Measurements from ENCODE around the gene ZNF182.
"Not testable (repeated sequence)": the region's sequence is repeated elsewhere in the genome, so short reads cannot be mapped to it uniquely, and the experiment has no call there.

Gene ZNF182

DNA sequence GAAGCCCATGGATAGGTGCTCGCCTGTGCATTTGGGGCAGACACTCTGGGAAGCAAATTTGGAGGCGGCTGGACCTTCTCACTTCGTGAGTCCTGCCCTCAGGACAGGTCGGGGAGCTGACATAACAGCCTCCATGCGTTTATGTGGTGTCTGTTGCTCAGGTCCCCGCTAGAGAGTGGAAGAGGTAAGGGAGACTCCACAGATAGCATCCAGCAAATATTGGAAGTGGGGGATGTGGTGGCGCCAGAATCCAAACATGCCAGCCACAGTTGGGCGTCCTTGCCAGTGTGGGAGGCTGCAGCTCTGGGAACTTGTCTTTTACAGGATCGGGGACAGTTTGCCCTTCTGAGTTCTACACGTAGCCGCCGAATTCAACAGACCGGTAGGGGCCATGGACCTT is 47.8 kb downstream of the ZNF182 start:
- Histone ChIP-seq H3K27me3 (ENCODE audit: control insufficient read depth, insufficient read depth, low read length) (no peaks in the 10 kb centered on the region), H3K27ac (ENCODE audit: low read depth, low read length) (no peak overlapping the region), H3K9me3 (ENCODE audit: control insufficient read depth, insufficient read depth, low read depth, low read length) (peaks cover 33% of the 10 kb centered on the region), H3K36me3 (ENCODE audit: control insufficient read depth, insufficient read depth, low read length) (no peaks in the 10 kb centered on the region), H3K9ac (ENCODE audit: low read length) (no peak overlapping the region), H3K4me3 (ENCODE audit: low read depth, low read length) (no peak overlapping the region), H3K4me1 (ENCODE audit: control insufficient read depth, insufficient read depth, low read length) (no peaks in the 10 kb centered on the region)

DNA sequence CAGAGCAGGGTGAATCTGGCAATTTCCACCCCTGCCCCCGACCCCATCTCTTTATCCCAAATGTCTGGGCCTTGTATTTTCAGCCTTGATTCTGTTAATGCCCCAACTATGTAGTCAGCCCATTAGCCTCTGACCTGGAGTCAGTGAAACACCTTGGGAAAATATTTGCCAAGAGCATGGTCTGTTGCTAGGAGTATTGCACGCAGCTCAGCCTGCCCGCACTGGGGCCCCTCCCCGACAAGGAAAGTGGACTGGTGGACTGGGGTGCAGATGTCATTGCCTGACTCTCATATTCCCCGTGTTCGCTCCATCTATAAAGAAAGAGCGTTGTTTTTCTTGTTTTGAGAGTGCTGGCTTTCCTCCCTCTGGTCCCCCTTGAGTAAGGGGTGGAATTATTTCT is 48.5 kb downstream of the ZNF182 start:
- not testable (repeated sequence) for H3K36me3 ChIP-seq (ENCODE audit: control insufficient read depth, insufficient read depth, low read length); H3K9ac ChIP-seq (ENCODE audit: low read length); H3K4me1 ChIP-seq (ENCODE audit: control insufficient read depth, insufficient read depth, low read length); H3K4me3 ChIP-seq (ENCODE audit: low read depth, low read length); H3K27me3 ChIP-seq (ENCODE audit: control insufficient read depth, insufficient read depth, low read length); H3K27ac ChIP-seq (ENCODE audit: low read depth, low read length)
- H3K9me3 ChIP-seq (ENCODE audit: control insufficient read depth, insufficient read depth, low read depth, low read length) = peaks cover 27% of the 10 kb centered on the region

- no peak overlapping the region for H3K4me3 ChIP-seq (ENCODE audit: low read depth, low read length)
- no peak overlapping the region for H3K9ac ChIP-seq (ENCODE audit: low read length)
Measured at GRCh38 chrX:47941423-47941822, 62.4 kb downstream of the ZNF182 start.

DNA sequence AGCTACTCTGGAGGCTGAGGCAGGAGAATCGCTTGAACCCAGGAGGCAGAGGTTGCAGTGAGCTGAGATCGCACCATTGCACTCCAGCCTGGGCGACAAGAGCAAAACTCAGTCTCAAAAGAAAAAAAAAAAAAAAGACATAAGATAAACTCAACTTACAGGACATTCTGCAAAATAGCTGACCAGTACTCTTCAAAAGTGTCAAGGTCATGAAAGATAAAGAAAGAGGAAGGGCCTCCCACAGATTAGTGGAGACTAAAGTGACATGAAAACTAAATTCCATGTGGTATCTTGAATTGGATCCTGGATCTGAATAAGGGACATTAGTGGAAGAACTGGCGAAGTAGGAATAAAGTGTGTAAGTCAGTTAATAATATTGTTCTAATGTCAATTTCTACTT is 63.3 kb downstream of the ZNF182 start:
- H3K36me3 ChIP-seq (ENCODE audit: control insufficient read depth, insufficient read depth, low read length) = no peaks in the 10 kb centered on the region
- H3K9me3 ChIP-seq (ENCODE audit: control insufficient read depth, insufficient read depth, low read depth, low read length) = peaks cover 29% of the 10 kb centered on the region
- no peak overlapping the region for H3K27ac ChIP-seq (ENCODE audit: low read depth, low read length)
- H3K4me3 ChIP-seq (ENCODE audit: low read depth, low read length) = no peak overlapping the region
- H3K27me3 ChIP-seq (ENCODE audit: control insufficient read depth, insufficient read depth, low read length) = no peaks in the 10 kb centered on the region
- H3K4me1 ChIP-seq (ENCODE audit: control insufficient read depth, insufficient read depth, low read length) = 0 out of 2 replicates have a peak, but pooled peaks cover 7% of the 10 kb centered on the region
- H3K9ac ChIP-seq (ENCODE audit: low read length) = no peak overlapping the region

More at GRCh38 chrX:47941423-47941822, 62.4 kb downstream of the ZNF182 start:
- Histone ChIP-seq H3K4me1 (ENCODE audit: control insufficient read depth, insufficient read depth, low read length) (no peaks in the 10 kb centered on the region), H3K36me3 (ENCODE audit: control insufficient read depth, insufficient read depth, low read length) (no peaks in the 10 kb centered on the region), H3K27ac (ENCODE audit: low read depth, low read length) (no peak overlapping the region), H3K9me3 (ENCODE audit: control insufficient read depth, insufficient read depth, low read depth, low read length) (peaks cover 29% of the 10 kb centered on the region), H3K27me3 (ENCODE audit: control insufficient read depth, insufficient read depth, low read length) (no peaks in the 10 kb centered on the region)

DNA sequence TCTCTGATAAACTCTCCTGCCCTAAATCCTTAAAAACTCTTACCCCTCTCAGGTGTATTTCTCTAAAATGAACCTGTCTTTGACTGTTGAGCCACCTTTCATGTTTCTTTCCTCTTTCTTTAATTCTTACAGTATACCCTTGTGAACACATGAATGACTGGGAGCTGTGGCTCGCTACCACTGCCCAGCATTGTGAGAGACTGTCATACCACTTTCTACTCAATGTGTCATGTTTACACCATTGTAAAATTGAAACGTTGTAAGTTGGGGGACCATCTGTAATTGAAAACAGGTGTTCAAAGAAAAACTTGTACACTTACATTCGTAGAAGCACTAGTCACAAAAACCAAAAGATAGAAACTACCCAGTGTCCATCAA is 66.9 kb downstream of the ZNF182 start:
- H3K27me3 ChIP-seq (ENCODE audit: control insufficient read depth, insufficient read depth, low read length) = no peaks in the 10 kb centered on the region
- no peak overlapping the region for H3K9ac ChIP-seq (ENCODE audit: low read length)
- no peaks in the 10 kb centered on the region for H3K36me3 ChIP-seq (ENCODE audit: control insufficient read depth, insufficient read depth, low read length)
- 0 out of 2 replicates have a peak, but pooled peaks cover 7% of the 10 kb centered on the region for H3K4me1 ChIP-seq (ENCODE audit: control insufficient read depth, insufficient read depth, low read length)
- no peak overlapping the region for H3K27ac ChIP-seq (ENCODE audit: low read depth, low read length)
- peaks cover 6% of the 10 kb centered on the region for H3K9me3 ChIP-seq (ENCODE audit: control insufficient read depth, insufficient read depth, low read depth, low read length)
- 0 out of 2 replicates have a peak overlapping the region, but pooled peaks have one; percentile 17 for H3K4me3 ChIP-seq (ENCODE audit: low read depth, low read length)

DNA sequence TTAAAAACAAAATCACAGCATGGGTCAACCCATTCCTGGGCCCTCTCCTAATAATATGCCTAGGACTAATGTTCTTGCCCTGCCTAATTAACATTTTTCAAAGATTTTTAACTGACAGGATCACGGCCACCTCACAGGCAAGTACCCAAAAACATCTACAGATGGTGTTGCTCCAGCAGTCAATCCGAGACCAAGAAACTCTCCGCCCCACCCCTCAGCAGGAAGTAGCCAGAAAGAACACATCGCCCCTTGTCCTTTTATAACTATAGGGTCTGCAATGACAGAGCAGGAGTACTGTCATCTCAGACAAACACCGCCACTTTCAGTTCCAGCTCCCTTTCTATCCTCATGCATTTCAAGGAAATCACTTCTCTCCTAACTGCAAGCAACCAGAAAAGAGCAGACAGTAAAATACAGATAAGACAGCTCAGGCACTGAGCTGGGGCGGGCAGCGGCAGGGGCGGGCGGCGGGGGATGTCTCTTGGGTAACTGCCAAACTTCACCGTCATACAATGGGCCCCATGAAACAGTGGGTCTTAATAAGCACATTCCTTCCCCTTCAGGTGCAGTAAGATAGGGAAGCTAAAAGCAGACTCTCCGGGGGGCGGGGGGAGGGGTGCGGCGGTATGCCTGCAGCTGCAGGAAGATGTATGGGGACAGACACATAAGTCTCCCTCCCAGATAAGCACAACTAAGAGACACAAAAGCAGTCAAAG is 67.4 kb downstream of the ZNF182 start:
- Histone ChIP-seq H3K36me3 (ENCODE audit: control insufficient read depth, insufficient read depth, low read length) (no peaks in the 10 kb centered on the region), H3K27me3 (ENCODE audit: control insufficient read depth, insufficient read depth, low read length) (no peaks in the 10 kb centered on the region), H3K4me3 (ENCODE audit: low read depth, low read length) (peak overlapping the region; percentile 17; the same call in 1 of the 2 replicates), H3K9ac (ENCODE audit: low read length) (no peak overlapping the region), H3K4me1 (ENCODE audit: control insufficient read depth, insufficient read depth, low read length) (0 out of 2 replicates have a peak, but pooled peaks cover 7% of the 10 kb centered on the region), H3K27ac (ENCODE audit: low read depth, low read length) (no peak overlapping the region), H3K9me3 (ENCODE audit: control insufficient read depth, insufficient read depth, low read depth, low read length) (peaks cover 6% of the 10 kb centered on the region)

GRCh38 chrX:47933946-47934345 is 69.8 kb downstream of the ZNF182 start:
- H3K9me3 ChIP-seq (ENCODE audit: control insufficient read depth, insufficient read depth, low read depth, low read length) = peaks cover 12% of the 10 kb centered on the region
- H3K9ac ChIP-seq (ENCODE audit: low read length) = no peak overlapping the region
- H3K27me3 ChIP-seq (ENCODE audit: control insufficient read depth, insufficient read depth, low read length) = no peaks in the 10 kb centered on the region
- H3K27ac ChIP-seq (ENCODE audit: low read depth, low read length) = no peak overlapping the region
- H3K4me1 ChIP-seq (ENCODE audit: control insufficient read depth, insufficient read depth, low read length) = 0 out of 2 replicates have a peak, but pooled peaks cover 7% of the 10 kb centered on the region
- no peak overlapping the region for H3K4me3 ChIP-seq (ENCODE audit: low read depth, low read length)
- H3K36me3 ChIP-seq (ENCODE audit: control insufficient read depth, insufficient read depth, low read length) = no peaks in the 10 kb centered on the region

DNA sequence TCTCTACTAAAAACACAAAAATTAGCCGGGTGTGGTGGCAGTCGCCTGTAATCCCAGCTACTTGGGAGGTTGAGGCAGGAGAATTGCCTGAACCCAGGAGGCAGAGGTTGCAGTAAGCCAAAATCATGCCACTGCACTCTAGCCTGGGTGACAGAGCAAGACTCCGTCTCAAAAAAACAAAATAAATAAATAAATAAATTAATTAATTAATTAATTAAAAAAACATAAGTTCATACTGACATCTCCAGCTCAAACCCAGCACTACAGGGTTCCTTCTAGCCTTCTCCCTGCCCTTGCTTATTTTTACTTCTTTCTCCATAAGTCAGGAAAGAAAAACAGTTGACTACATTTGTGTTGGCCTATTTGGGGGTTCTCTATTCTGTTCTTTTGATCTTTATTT is 71.8 kb downstream of the ZNF182 start:
- H3K4me1 ChIP-seq (ENCODE audit: control insufficient read depth, insufficient read depth, low read length); H3K36me3 ChIP-seq (ENCODE audit: control insufficient read depth, insufficient read depth, low read length): not testable (repeated sequence)

DNA sequence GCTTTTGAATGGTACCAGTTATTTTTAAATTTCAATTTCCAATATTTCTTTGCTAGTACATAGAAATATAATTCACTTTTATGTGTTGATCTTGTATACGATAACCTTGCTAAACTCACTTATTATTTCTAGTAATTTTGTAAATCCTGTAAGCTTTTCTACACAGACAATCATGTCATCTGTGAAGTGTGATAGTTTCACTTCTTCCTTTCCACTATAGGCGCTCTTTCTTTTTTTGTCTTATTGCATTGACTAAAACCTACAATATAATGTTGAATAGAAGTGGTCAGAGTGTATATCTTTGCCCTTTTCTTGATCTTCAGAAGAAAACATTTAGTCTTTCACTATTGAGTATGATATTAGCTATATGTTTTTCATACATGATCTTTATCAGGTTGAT is 76.6 kb downstream of the ZNF182 start:
- no peak overlapping the region for H3K9ac ChIP-seq (ENCODE audit: low read length)
- no peak overlapping the region for H3K4me3 ChIP-seq (ENCODE audit: low read depth, low read length)
- H3K4me1 ChIP-seq (ENCODE audit: control insufficient read depth, insufficient read depth, low read length) = no peaks in the 10 kb centered on the region
- no peaks in the 10 kb centered on the region for H3K27me3 ChIP-seq (ENCODE audit: control insufficient read depth, insufficient read depth, low read length)
- peaks cover 11% of the 10 kb centered on the region; the same call in 1 of the 2 replicates for H3K9me3 ChIP-seq (ENCODE audit: control insufficient read depth, insufficient read depth, low read depth, low read length)
- no peak overlapping the region for H3K27ac ChIP-seq (ENCODE audit: low read depth, low read length)
- no peaks in the 10 kb centered on the region for H3K36me3 ChIP-seq (ENCODE audit: control insufficient read depth, insufficient read depth, low read length)

More for the DNA sequence above, 71.8 kb downstream of the ZNF182 start:
- not testable (repeated sequence) for H3K27me3 ChIP-seq (ENCODE audit: control insufficient read depth, insufficient read depth, low read length); H3K4me3 ChIP-seq (ENCODE audit: low read depth, low read length); H3K9me3 ChIP-seq (ENCODE audit: control insufficient read depth, insufficient read depth, low read depth, low read length); H3K9ac ChIP-seq (ENCODE audit: low read length); H3K27ac ChIP-seq (ENCODE audit: low read depth, low read length)
